Thymus (tissue), 11 donors: ENCODE results near the gene LOXHD1. TPM values are rescaled to one million over a fixed set of nuclear protein-coding genes. Genes with fewer than 3 reads are reported as not detected.
A peak's percentile ranks its signal among the peaks of the same experiment; 100 is the strongest.

Source experiments
- DNase-seq, 9 donors: peaks; one replicate each; pipeline ENCODE4 v3.0.0-alpha.2; 2013; ENCODE audit warnings: low spot score in 9 of 9, low read depth in 6 of 9, missing footprints in 1 of 9
- H3K27ac ChIP-seq, 2 donors: one replicate each; pipeline ENCODE4 v1.5.1; 2013; ENCODE audit warnings: control low read depth in 1 of 2, low read depth in 1 of 2, low read length in 1 of 2, mild to moderate bottlenecking in 1 of 2, moderate library complexity in 1 of 2
- H3K27me3 ChIP-seq, 2 donors: one replicate each; pipeline ENCODE4 v1.5.1; 2013; ENCODE audit warnings: low read length in 1 of 2; ENCODE audit not compliant: control insufficient read depth in 2 of 2, insufficient read depth in 1 of 2
- H3K36me3 ChIP-seq, 2 donors: one replicate each; pipeline ENCODE4 v1.5.1; 2013; ENCODE audit warnings: low read length in 1 of 2, mild to moderate bottlenecking in 1 of 2, moderate library complexity in 1 of 2; ENCODE audit not compliant: control insufficient read depth in 2 of 2, insufficient read depth in 2 of 2
- H3K4me1 ChIP-seq, 2 donors: one replicate each; pipeline ENCODE4 v1.5.1; 2013; ENCODE audit warnings: low read length in 2 of 2; ENCODE audit not compliant: control insufficient read depth in 2 of 2, insufficient read depth in 2 of 2
- H3K4me3 ChIP-seq, 2 donors: one replicate each; pipeline ENCODE4 v1.5.1; 2013; ENCODE audit warnings: low read length in 2 of 2, control low read depth in 1 of 2, mild to moderate bottlenecking in 1 of 2
- H3K9me3 ChIP-seq, 2 donors: one replicate each; pipeline ENCODE4 v1.5.1; 2013; ENCODE audit warnings: low read length in 1 of 2, mild to moderate bottlenecking in 1 of 2; ENCODE audit not compliant: control insufficient read depth in 2 of 2, insufficient read depth in 1 of 2
- WGBS: extraction: QIAGEN DNeasy Blood & Tissue Kit; methylation state at CpG from one replicate; pipeline ENCODE4 v1.1.7; 2013; 5-methylcytosine and 5-hydroxymethylcytosine counted together
- polyA plus RNA-seq: library from polyadenylated mRNA; stranded (reverse); fragments of 200-250 nt; gene quantifications from one replicate; pipeline ENCODE4 v1.2.3, GENCODE V29; 2013
- total RNA-seq: library from RNA; stranded (reverse); fragments of 120-200 nt; gene quantifications from one replicate; pipeline ENCODE4 v1.2.4, GENCODE V29; 2013
- donor health status: healthy.

Gene LOXHD1
- total and polyA plus RNA-seq, 2 donors: 0.09 to 0.24 TPM

DNA sequence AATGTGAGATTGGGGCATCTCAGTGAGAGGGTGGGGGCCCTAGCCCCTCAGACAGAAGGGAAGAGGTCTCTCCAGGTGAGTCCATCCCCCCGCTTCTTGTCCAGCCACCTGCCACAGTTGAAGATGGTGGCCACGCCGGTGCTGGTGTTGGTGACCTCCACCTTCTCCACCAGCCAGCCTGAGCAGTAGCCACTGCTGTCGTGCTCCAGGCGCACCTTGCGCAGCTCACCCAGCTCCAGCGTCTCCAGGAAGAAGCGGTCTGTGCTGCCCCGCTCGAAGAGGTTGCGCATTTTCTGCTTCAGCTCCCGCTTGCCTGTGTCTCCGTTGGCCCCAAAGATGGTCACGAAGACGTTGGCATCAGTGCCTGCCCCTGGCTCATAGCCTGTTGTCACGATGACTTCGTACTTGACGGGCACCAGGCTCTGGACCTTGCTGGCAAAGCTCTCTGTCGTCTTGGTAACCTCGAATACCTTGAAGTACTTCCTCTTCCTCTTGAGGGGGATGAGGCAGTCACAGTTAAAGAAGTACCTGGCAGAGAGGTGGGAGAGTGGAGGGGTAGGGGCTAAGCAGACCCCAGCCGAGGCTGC is 179.5 kb downstream of the LOXHD1 start:
- no peak for DNase-seq
- Histone ChIP-seq H3K9me3 (peaks cover 0 to 10% of the 10 kb centered on the region in 2 donors), H3K27me3 (peaks cover 0 to 6% of the 10 kb centered on the region in 2 donors), H3K36me3 (no peaks in the 10 kb centered on the region), H3K27ac (no peak overlapping the region), H3K4me3 (no peak overlapping the region), H3K4me1 (peaks cover 0 to 11% of the 10 kb centered on the region in 2 donors)
- 74% methylated on average over 21 of the region's 21 CpGs for WGBS

DNA sequence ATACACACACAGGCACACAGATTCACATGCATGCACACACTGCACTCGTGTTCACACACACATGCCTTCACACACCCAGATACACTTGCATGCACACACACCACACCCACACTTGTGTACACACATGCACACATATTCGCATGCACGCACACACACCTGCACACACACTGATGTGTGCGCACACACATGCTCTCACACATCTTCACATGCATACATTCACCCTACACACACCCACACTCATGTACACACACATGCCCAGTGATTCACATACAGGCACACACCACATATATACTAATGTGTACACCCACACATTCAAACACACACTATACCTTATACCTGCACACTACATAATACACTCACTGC is 181.6 kb downstream of the LOXHD1 start:
- Histone ChIP-seq H3K9me3 (no peaks in the 10 kb centered on the region), H3K36me3 (no peaks in the 10 kb centered on the region), H3K4me1 (peaks cover 0 to 7% of the 10 kb centered on the region in 2 donors), H3K27me3 (peaks cover 0 to 3% of the 10 kb centered on the region in 2 donors), H3K27ac (no peak overlapping the region), H3K4me3 (no peak overlapping the region)
- no peak for DNase-seq
- 97% methylated on average over 4 of the region's 4 CpGs for WGBS

DNA sequence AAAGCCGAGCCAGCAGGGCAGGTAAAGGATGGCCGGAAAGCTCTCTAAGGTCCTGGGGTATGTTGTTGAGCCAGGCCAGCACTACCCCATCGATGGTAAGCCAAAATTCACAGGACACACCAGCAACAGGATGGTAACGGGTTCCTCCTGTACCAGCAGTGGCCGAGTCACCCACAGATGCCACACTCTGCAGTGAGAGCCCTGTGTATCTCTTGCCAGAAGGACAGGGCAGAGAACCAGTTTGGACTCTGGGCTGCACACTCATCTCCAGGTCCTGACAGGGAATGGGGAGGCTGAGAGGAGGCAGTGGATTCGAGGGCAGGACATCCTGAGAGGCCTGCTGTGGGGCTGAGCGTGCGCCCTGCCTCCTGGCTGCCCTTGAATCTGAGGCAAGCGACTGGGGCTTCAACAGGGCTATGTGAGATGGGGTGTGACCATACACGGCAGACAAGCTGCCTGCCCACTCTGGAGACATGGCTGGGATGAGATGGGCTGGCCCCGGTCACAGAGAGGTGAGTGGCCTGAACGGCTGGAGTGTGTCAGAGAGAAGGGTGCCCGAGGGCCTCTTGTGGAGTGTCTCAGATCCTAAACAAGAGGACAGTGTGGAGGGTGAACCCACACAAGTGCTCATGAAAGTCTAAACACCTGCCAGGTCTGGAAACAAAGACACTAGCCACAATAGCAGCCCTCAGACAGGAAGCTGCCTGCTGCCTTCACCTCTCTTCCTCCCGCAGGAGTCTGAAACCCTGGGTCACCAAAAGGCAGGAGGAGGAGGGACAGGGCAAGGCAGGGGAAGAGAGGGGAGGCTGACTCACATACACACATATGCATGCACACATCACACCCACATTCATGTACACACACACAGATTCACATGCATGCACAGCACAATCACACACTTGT is 182.3 kb downstream of the LOXHD1 start:
- H3K4me1 ChIP-seq: peaks cover 0 to 7% of the 10 kb centered on the region in 2 donors
- WGBS: 78% methylated on average over 14 of the region's 14 CpGs
- peak in 3 of 9 donors; percentile 5 to 31 (median 8) for DNase-seq

DNA sequence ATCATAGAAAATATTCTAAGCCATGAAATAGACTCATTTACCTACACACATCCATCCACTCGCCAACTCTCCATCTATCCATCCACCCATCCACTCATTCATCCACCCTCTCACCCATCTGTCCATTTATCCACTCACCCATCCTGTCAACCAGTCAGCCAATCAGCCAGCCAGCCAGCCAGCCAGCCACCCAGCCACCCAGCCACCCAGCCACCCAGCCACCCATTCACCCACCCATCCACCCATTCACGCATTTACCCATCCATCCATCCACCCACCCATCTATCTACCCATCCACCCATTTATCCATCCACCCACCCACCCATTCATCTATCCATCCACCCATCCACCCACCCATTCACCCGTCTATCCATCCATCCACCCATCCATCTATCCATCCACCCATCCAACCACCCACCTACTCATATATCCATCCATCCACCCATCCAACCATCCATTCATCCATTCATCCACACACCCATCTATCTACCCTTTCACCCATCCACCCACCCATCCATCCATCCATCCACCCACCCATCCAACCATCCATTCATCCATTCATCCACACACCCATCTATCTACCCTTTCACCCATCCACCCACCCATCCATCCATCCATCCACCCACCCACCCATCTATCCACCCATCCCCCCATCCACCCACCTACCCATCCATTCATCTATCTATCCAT is 185.1 kb downstream of the LOXHD1 start:
- Histone ChIP-seq H3K9me3 (no peaks in the 10 kb centered on the region), H3K27ac (no peak overlapping the region), H3K4me3 (no peak overlapping the region), H3K4me1 (peaks cover 0 to 7% of the 10 kb centered on the region in 2 donors), H3K27me3 (no peaks in the 10 kb centered on the region), H3K36me3 (no peaks in the 10 kb centered on the region)
- no peak for DNase-seq
- 98% methylated on average over 3 of the region's 3 CpGs for WGBS

More for the DNA sequence above, 182.3 kb downstream of the LOXHD1 start:
- no peak overlapping the region for H3K27ac ChIP-seq
- no peak overlapping the region for H3K4me3 ChIP-seq
- H3K36me3 ChIP-seq: no peaks in the 10 kb centered on the region
- peaks cover 0 to 3% of the 10 kb centered on the region in 2 donors for H3K27me3 ChIP-seq
- no peaks in the 10 kb centered on the region for H3K9me3 ChIP-seq

DNA sequence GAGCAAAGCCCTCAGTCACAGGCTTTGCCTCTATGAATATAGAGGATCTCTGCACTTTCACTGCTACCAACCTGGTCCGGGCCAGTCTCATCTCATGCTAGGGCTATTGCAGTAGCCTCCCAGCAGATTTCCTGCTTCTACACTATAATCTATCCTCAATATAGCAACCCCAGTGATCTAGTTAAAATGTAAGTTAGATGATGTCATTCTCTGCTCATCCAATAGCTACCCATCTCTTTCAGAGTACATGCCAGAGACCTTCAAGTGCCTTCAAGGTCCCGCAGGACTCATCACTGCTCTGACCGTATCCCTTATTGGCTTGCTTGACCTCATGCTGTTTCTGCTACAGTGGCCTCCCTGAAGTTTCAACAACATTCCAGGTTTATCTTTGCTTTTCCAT is 186.3 kb downstream of the LOXHD1 start:
- no peak overlapping the region for H3K4me3 ChIP-seq
- peaks cover 0 to 6% of the 10 kb centered on the region in 2 donors for H3K27me3 ChIP-seq
- 98% methylated on average over 3 of the region's 3 CpGs for WGBS
- H3K27ac ChIP-seq: no peak overlapping the region
- peaks cover 0 to 7% of the 10 kb centered on the region in 2 donors for H3K4me1 ChIP-seq
- no peak for DNase-seq
- H3K9me3 ChIP-seq: no peaks in the 10 kb centered on the region
- H3K36me3 ChIP-seq: no peaks in the 10 kb centered on the region

DNA sequence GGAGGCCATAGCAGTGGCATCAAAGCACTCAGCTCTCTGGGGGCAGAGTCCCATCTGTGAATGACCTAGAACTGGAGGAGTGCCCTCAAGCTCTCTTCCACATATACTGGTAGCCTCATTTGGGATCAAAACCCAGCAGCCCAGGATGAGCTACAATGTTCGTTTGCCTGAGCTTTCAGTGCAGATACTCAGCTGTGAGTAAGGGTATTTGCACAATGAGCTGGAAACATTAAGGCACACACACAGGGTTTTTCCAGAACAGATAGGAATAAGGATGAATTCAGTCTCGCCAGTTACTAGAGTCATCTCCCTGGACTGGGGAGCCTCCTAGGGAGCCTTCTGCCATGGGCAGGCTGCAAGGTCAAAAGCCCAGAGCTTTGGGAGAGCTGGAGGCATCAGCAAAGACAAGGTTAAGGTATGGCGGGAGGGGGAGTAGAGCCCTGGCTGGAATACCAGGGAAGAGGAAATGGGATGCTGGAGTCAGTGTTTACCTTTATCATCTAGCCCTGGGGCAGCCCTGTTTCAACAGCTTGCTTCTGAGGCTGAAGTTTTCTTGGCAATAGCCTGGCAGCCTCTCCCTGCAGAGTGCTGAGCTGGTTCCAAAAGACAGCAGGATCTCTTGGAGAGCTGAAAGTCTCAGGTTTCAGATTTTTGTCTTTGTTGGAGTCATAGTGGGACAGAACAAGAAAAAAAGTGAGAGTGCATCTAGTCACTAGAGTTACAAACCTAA is 187.7 kb downstream of the LOXHD1 start:
- Histone ChIP-seq H3K9me3 (no peaks in the 10 kb centered on the region), H3K27ac (no peak overlapping the region), H3K27me3 (peaks cover 0 to 6% of the 10 kb centered on the region in 2 donors), H3K36me3 (no peaks in the 10 kb centered on the region), H3K4me3 (no peak overlapping the region), H3K4me1 (no peaks in the 10 kb centered on the region)
- peak in 1 of 9 donors; percentile 6 for DNase-seq
- WGBS: 86% methylated on average over 3 of the region's 3 CpGs

DNA sequence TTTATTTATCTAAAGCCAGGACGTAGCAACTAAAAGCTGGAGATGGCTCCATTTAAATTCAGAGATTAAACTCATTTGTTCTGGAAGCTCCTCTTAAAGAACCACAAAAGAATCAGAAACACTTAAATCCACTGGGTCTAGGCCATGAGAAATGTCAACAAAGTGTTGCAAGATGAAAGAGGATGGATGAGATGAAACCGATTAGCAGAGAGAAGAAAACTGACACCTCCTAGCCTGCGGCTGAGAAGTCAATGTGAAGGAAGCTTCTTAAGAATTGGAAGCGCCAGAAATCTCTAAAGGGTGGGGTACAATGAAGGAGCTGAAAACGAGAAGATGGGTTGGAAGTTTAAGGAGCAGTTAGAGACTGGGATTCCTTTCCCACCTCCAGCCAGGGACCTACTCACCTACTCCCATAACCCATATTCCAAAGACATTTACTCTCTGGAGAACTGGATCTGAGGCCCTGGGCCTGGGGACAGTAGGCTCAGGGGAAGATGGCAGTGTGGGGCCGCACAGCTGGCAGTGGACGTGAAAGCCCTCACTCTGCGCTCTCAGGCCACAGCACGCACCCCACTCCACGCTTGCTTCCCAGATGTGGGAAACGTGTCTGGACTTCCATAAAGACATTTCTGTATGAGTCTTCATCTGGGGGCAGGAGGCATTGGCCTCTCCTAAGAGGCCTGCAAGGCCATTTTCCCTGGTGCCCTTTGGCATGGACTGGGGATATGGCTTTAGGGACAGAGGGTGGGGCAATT is 188.4 kb downstream of the LOXHD1 start:
- DNase-seq: no peak
- Histone ChIP-seq H3K4me3 (no peak overlapping the region), H3K36me3 (no peaks in the 10 kb centered on the region), H3K27ac (no peak overlapping the region), H3K27me3 (peaks cover 0 to 6% of the 10 kb centered on the region in 2 donors), H3K9me3 (no peaks in the 10 kb centered on the region), H3K4me1 (no peaks in the 10 kb centered on the region)
- WGBS: 91% methylated on average over 11 of the region's 11 CpGs
